Measurements from ENCODE around the gene TUBB3.
A peak's percentile ranks its signal among the peaks of the same experiment; 100 is the strongest.
"Not testable (repeated sequence)": the region's sequence is repeated elsewhere in the genome, so short reads cannot be mapped to it uniquely, and the experiment has no call there.

The TUBB3 gene

DNA sequence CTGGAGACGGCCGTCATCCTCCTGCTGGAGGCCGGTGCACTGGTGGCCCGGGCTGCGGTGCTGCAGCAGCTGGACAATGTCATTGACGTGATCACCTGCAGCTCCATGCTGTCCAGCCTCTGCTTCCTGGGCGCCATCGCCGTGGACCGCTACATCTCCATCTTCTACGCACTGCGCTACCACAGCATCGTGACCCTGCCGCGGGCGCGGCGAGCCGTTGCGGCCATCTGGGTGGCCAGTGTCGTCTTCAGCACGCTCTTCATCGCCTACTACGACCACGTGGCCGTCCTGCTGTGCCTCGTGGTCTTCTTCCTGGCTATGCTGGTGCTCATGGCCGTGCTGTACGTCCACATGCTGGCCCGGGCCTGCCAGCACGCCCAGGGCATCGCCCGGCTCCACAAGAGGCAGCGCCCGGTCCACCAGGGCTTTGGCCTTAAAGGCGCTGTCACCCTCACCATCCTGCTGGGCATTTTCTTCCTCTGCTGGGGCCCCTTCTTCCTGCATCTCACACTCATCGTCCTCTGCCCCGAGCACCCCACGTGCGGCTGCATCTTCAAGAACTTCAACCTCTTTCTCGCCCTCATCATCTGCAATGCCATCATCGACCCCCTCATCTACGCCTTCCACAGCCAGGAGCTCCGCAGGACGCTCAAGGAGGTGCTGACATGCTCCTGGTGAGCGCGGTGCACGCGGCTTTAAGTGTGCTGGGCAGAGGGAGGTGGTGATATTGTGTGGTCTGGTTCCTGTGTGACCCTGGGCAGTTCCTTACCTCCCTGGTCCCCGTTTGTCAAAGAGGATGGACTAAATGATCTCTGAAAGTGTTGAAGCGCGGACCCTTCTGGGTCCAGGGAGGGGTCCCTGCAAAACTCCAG lies 3.4 kb upstream of the TUBB3 start:
- DNase-seq, result no peak

DNA sequence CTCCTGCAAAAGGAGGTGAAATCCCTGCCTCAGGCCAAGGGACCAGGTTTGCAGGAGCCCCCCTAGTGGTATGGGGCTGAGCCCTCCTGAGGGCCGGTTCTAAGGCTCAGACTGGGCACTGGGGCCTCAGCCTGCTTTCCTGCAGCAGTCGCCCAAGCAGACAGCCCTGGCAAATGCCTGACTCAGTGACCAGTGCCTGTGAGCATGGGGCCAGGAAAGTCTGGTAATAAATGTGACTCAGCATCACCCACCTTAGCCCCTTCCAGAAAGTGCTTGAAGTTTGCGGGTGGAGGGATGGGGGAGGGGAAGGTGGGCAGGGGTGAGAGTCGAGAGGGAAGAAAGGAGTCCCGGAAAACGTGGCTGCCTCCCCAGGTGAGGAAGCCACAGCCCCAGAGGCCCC lies 2.4 kb upstream of the TUBB3 start:
- DNase-seq, result no peak

DNA sequence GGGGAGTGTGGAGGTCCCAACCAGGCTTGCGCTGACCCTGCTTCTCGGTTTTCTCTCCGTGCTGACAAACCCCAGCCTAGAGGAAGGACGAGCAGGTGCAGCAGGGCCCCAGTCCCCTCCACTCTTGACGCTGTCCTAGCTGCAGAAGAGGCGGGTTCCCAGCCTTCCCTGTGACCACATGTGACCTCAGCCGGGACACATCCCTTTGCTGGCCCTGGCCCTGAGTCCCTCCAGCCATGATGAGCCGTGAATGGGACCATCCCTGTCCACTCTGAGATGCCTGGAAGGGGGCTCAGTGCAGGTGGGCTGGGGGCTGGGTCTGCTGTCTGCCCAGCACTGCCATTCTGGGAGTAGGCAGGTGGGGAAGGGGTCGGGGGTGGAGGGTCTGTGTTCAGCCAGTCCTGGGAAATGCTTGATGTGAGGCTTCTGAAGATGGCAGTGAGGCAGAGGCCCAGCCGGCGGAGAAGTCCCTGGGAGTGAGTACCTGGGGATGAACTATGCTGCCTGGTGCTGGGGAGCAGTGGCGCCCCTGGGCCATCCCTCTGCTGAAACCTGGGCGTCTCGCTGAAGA lies 1.9 kb upstream of the TUBB3 start:
- no peak for DNase-seq

DNA sequence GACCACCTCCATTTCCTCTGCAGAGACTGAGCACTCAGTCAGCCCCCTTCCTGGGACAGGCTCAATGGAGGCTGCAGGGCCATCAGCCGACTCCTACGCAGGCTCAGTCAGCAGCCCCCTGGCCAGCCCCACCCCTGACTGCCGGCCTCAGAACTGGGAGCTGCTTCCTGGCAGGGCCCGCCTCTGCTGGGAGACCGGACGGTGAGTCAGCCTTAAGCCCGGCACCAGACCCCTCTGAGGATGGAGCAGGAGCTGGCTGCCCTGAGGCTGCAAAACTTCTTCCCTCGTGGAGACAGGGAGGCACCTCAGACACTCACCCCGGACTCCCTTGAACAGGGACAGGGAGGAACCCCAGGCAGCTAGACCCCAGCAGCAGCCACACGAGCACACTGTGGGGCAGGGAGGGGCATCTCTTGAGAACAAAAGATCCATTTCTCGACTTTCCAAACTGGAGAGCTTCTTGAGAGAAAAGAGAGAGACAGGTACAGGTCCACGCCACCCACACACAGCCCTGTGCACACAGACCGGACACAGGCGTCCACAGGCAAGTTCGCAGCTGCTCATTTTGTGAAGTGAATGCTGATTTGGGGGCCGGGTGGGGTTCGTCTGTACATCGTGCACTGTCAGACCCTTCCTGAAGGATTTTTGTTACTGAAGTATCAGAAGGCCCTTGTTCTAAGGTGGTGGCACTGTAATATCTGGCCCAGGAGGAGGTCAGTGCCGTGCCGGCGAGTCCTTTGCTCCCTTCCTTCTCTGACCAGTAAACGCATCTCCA lies 1.3 kb upstream of the TUBB3 start:
- peak; percentile 44 for DNase-seq

DNA sequence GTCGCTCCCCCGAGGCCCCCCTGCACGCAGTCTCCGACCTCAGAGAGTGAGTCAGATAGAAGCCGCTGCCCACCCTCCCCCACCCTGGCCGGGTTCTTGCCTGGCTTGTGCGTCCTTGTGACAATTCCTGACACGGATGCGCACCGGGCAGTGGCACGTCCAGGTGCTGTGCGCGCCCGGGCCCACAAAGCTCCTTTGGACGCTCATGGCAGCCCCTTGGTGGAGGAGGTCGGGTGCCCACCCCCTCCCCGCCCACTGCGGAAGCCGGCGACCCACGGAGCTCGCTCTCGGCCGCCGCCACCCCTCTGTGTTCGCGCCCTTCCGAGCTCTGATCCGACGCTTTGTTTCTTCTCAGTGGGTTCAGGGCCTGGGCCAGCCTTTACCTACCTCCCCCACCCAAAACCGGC lies 662 bp upstream of the TUBB3 start:
- DNase-seq, result peak; percentile 35

DNA sequence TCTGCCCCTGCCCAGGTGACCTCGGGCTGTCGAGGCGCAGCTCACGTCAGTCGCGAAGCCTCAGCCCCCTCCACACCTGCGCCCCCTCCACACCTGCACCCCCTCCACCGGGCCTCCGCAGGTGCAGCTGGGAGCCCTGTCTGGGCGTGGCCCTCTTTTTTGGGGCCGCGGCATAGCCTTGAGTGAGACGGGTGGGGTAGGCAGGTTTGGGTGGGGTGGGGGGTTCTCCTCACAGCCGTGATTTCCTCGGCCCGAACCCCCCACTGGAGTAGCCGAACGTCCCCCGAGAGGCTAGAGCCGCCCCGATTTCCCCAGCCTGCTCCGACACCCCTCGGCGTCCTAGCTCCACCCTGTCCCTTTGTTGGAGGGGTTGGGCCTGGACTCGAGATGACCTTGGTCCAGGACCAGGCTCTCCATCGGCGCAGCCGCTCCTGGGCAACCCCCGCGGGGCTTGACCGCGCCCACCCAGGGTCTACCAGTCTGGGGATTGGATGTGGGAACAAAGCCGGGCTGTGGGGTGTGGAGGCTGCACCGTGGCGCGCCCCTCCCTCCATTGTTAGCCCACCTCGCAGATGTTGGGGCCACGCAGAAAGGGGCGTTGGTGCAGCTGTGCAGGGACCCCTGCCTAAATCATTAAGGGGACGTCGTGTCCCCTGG lies 626 bp downstream of the TUBB3 start:
- DNase-seq, result peak; percentile 30

DNA sequence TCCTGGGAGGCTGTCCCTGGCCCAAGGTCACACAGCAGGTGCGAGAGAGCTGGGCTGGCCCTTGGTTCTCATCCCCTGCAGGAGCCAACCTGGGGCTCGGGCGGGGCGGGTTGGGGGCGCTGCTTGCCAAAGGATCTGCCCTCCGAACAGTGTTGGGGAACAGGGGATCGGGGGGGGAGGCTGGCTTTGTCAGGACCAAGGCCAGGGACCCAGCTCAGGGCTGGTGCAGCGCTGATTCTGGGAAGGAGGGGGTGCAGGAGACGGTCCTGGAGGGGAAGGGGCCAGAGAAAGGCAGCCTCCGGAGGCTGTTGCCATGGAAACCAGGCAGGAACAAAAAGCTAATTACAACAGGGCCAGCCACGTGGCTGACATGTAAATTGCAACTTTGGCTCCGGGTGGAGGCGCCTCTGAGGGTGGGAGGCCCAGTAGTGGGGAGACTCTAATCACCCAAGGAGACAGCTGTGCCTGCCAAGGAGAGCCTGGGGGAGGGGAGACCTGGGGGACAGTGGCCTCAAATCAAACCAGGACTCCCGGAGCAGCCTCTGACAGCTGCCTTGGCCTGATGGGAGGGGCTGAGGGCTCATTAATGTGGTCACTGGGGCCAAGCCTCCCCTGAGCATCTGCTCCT lies 1.3 kb downstream of the TUBB3 start:
- peak; percentile 42 for DNase-seq

DNA sequence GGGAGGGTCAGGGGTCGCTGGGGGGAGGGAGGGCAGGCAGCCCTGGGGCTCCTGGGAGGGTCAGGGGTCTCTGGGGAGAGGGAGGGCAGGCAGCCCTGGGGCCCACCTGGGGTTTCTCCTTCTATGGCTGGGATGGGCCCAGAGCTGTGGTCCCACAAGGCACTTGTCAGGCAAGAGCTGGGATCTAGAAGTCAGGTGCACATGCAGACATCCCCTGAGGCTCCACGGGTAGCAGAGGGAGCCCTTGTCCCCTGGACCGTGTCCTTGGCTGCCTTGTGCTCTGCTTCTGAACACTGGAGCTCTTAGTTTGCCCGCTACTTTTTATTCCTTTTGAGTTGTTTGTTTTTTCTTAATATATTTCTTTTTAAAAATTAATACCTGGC lies 1.8 kb downstream of the TUBB3 start:
- DNase-seq, result peak; percentile 50

DNA sequence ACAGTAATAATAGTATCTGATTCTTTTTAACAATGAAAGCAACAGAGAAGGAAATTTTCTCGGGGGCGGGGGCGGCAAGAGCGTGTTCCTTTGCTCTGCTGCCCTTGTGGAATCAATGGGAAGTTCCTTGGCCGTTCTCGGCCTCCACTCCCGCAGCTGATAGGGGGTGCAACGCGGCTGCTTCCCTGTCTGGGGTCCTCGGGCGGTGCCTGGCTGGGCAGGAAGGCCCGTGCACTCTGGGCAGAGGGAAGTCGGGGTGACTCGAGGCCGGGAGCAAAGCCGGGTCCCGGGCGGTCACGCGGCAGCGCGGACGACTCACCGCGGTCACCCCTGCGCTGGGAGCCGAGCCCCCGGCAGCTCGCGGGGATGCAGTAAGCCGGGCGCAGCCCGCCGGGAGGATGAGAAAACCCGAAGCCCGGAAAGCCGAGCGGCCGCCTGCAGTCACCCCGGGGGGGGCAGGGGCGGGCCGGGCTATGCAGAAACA lies 2.5 kb downstream of the TUBB3 start:
- DNase-seq, result no peak

DNA sequence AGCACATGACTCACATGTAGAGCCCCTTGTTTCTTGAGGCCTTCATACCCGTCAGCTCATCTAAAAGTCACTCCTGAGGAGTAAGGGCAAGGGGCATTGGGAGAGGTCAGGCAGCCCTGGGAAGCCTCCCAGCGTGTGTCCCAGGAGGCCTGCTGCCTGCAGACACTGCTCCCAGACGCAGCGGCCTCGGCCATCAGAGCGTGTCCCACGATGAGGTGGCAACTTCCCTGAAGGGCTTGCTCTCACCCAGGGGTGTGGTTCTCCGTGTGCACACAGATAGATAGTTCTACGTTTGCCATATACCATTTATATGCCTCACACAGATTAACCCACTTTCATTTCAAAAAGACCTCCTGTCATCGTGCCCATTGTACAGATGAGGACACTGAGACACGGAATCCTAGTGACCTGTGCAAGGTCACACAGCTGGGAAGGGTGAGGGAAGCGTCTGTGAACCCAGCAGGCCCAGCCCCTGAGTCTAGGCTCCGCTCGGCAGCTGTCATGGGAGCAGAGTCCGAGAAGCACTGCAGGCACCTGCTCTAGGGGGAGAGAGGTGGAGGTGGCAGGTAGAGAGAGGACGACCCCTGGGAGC lies 8.3 kb downstream of the TUBB3 start:
- no peak for DNase-seq

DNA sequence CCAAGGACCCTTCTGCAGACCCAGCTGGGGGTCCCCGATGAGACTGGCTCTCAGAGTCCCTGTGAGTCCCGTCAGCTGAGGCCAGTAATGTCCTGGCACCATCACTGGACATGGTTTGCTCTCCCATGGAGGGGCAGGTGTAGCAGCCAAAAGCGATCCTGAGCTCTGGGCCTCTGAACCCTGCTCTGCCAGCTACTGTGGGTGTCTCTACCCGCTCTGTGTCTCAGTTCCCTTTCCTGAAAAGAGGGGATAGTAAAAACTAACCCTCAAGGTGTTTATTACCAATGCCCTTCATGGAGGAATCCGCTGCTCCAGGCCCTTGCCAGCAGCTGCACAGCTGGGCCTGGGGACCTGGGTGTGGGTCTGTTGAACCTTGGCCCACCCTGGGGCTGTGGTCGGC lies 8.8 kb downstream of the TUBB3 start:
- DNase-seq, result no peak

DNA sequence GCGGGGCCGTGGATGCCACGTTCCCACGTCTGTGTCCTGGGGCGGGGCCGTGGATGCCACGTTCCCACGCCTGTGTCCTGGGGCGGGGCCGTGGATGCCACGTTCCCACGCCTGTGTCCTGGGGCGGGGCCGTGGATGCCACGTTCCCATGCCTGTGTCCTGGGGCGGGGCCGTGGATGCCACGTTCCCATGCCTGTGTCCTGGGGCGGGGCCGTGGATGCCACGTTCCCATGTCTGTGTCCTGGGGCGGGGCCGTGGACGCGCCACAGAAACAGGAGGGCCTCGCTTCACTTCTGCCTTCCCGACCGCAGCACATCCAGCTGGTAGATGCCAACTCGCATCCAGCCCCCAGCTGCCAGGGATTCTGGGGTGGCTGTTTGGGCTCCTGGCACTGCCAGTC lies 10.9 kb downstream of the TUBB3 start:
- DNase-seq, result not testable (repeated sequence)

DNA sequence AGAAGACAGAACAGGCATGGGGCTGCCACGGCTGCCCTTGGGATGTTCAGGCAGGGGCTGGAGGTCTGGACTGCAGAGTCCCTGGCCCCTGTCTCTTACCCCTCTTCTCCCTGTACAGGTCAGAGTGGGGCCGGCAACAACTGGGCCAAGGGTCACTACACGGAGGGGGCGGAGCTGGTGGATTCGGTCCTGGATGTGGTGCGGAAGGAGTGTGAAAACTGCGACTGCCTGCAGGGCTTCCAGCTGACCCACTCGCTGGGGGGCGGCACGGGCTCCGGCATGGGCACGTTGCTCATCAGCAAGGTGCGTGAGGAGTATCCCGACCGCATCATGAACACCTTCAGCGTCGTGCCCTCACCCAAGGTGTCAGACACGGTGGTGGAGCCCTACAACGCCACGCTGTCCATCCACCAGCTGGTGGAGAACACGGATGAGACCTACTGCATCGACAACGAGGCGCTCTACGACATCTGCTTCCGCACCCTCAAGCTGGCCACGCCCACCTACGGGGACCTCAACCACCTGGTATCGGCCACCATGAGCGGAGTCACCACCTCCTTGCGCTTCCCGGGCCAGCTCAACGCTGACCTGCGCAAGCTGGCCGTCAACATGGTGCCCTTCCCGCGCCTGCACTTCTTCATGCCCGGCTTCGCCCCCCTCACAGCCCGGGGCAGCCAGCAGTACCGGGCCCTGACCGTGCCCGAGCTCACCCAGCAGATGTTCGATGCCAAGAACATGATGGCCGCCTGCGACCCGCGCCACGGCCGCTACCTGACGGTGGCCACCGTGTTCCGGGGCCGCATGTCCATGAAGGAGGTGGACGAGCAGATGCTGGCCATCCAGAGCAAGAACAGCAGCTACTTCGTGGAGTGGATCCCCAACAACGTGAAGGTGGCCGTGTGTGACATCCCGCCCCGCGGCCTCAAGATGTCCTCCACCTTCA lies 11.7 kb downstream of the TUBB3 start:
- DNase-seq, result no peak

DNA sequence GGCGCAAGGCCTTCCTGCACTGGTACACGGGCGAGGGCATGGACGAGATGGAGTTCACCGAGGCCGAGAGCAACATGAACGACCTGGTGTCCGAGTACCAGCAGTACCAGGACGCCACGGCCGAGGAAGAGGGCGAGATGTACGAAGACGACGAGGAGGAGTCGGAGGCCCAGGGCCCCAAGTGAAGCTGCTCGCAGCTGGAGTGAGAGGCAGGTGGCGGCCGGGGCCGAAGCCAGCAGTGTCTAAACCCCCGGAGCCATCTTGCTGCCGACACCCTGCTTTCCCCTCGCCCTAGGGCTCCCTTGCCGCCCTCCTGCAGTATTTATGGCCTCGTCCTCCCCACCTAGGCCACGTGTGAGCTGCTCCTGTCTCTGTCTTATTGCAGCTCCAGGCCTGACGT lies 12.5 kb downstream of the TUBB3 start:
- DNase-seq, result not testable (repeated sequence)

DNA sequence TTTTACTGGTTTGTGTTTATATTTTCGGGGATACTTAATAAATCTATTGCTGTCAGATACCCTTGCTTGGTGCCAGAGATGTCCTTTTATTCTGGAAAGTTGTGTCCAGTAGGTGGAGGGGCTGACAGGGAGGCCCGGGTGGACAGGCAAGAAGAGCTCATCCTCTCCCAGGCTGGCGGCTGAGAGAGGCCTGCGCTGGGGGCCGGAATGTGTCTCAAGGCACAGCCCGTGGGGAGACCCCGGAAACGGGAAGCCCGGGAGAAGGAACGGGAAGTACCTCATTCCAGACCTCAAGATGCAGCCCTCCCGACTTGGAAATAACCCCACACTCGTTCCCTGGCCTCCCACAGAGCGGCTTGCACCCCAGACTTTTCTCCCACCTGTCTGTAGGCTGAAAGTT lies 12.9 kb downstream of the TUBB3 start:
- no peak for DNase-seq

DNA sequence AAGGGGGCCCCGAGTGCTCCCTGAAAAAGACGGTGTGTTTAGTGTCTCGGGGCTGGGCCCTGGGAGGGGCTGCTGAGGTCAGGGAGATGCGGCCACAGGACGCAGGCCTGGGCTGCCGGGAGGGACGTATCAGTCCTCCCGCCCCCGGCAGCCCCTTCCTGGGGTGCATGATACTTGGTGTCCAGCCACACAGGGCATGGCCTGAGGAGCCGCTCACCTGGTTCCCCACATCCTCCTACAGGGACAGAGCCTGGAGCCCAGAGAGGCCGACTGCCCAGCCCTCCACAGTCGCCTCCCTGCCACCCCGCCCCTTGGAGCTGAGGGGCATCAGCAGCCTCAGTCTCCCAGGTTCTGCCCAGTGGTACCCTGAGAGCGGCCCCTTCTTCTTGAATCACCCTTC lies 13.4 kb downstream of the TUBB3 start:
- no peak for DNase-seq

DNA sequence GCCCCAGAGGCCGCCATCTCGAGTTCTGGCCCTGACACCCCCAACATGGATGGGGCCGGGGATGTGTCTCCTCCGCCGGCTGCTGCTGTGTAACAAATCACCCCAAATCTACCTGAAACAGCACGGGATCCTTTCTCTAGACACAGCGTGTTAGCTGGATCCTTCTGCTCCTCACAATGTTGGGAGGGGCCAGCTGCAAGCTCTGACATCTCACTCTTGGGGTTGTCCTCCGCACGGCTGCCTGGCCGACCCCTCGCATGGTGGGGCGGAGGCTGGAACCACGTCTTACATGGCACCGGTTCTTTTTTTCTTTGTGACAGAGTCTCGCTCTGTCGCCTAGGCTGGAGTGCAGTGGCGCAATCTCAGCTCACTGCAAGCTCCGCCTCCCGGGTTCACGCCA lies 13.8 kb downstream of the TUBB3 start:
- no peak for DNase-seq

DNA sequence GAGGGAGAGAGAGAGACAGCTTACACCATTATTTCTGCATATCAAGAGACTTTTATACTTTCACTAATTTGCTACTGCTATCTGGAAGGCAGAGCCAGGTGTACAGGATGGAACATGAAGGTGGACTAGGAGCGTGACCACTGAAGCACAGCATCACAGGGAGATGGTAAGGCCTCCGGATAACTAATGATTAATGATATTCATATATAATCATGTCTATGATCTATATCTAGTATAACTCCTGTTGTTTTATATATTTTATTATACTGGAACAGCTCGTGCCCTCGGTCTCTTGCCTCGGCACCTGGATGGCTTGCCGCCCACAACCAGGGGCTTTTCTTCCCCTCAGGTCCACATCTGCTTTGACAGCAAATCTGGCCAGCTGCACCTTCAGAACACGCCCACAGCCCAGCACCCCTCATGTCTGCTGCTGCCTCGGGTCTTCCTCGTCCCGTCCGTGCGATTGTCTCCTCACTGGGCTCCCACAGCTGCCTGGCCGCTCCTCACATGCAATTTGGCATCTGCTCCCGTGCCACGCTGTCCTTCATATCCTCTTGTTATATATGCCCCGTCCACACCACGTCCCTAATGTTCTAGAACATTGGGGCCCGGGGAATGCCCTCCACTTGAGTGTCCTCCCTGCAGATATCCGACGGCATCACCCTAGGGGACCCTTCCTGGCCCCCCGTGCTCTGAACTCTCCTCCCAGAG lies 15.2 kb downstream of the TUBB3 start:
- DNase-seq, result no peak

DNA sequence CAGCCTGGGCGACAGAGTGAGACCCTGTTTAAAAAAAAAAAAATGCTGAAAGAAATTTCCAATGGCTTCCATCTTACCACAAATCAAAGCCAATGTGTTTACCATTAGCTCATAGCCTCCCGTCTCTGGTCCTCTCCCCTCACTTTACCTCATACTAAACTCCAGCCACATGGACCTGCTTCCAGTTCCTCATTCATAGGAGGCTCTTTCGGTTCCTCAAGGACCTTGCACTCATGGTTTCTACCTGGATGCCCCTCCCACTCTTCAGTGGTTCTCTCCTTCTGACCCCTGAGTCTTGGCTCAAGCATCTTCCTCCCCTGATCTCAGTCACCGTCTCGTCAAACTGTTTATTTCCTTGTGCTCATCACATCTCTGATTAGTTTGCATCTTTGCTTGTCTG lies 21.6 kb downstream of the TUBB3 start:
- DNase-seq, result no peak

DNA sequence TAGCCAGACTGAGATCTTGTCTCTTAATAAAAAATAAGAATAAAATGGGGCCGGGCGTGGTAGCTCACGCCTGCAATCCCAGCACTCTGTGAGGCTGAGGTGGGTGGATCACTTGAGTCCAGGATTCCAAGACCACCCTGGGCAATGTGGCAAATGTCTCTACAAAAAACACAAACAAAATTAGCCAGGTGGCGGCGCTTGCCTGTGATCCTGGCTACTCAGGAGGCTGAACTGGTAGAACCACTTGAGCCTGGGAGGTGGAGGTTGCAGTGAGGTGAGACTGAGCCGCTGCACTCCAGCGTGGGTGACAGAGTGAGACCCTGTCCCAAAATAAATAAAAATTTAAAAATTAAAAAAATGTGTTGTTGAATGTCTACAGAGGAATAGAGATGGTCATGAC lies 22.5 kb downstream of the TUBB3 start:
- no peak for DNase-seq

DNA sequence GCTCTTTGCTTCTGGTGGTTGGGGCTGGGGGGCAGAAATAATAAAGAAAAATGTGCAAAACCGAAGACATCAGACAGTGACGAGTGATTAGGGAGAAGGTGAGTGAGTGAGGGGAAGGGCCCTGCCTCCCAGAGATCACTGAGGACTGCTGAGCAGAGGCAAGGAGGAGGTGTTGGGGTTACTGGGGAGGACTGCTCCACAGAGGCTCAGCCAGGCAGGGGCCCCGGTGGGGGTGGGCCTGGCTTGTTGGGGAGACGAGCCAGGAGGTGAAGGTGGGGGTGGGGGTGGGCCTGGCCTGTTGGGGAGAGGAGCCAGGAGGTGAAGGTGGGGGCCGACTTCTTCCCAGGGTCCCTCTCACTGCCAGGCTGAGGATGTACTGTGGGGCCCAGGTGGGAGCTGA lies 23.4 kb downstream of the TUBB3 start:
- DNase-seq, result no peak

Measured in NCI-H1436 (cell line).